Retinal pigment epithelial cell (primary cell): ENCODE measurements around the gene PRM3.
"Not testable (repeated sequence)": the region's sequence is repeated elsewhere in the genome, so short reads cannot be mapped to it uniquely, and the experiment has no call there.

Experiments used
- DNase-seq: peaks from one replicate; pipeline ENCODE4 v3.0.0-alpha.2; 2010; ENCODE audit warnings: low read depth
- H3K4me3 ChIP-seq: 2 replicates; pipeline ENCODE4 v1.5.1; 2011; ENCODE audit warnings: mild to moderate bottlenecking, low read length, control low read depth, moderate library complexity
- TF ChIP-seq, protein P1 (sequence below): conservative IDR thresholded peaks from 2 replicates; pipeline ENCODE4 v1.5.1; 2011; ENCODE audit warnings: low read depth, low read length, control low read depth, inconsistent platforms

PRM3 gene

DNA sequence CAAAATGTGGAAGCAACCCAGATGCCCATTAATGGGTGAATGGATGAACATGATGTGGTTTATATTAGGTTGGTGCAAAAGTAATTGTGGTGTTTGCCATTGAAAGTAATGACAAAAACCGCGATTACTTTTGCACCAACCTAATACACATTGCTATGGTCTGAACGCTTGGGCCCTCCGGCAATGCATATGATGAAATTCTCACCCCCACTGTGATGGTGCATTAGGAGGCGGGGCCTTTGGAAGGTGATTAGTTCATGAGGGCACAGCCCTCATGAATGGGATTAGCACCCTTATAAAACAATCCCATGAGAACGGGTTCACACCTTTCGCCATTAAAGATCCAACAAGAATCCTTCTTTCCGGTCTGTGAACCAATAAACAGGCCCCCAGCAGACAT lies 33.0 kb upstream of the PRM3 start:
- no peak overlapping the region for H3K4me3 ChIP-seq
- no peak for DNase-seq
- TF ChIP-seq, protein P1, sequence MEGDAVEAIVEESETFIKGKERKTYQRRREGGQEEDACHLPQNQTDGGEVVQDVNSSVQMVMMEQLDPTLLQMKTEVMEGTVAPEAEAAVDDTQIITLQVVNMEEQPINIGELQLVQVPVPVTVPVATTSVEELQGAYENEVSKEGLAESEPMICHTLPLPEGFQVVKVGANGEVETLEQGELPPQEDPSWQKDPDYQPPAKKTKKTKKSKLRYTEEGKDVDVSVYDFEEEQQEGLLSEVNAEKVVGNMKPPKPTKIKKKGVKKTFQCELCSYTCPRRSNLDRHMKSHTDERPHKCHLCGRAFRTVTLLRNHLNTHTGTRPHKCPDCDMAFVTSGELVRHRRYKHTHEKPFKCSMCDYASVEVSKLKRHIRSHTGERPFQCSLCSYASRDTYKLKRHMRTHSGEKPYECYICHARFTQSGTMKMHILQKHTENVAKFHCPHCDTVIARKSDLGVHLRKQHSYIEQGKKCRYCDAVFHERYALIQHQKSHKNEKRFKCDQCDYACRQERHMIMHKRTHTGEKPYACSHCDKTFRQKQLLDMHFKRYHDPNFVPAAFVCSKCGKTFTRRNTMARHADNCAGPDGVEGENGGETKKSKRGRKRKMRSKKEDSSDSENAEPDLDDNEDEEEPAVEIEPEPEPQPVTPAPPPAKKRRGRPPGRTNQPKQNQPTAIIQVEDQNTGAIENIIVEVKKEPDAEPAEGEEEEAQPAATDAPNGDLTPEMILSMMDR, result no peak

DNA sequence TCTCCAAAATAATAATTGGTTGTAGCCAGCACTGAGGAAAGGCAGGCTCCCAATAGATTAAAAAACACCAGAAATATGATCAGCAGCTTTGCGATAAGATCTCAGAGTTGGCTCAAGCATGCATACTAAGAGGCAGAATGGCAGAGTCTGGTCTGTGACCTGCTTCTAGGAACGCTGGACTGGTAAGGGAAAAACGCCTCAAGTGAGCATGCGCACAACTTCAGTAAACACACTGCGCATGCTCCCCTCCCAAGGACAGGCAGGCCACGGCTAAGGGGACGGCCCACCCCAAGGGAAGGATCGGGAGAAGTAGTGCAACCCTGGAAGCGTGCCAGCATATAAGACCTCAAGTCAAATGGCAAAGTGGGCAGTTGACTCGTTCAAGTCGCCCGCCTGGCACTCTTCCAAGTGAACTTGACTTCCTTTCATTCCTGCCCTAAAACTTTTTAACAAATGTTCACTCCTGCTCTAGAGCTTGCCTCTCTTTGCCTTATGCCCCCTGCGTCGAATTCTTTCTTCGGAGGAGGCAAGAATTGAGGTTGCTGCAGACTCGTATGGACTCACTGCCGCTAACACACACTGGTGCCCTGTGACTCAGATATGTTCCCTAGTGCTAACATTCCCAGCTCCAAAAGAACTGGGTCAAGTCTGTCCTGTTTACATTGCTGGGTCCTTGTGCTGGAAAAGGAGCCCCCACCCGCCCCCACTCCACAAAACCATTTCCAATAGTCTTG lies 30.1 kb upstream of the PRM3 start:
- H3K4me3 ChIP-seq, result no peak overlapping the region
- TF ChIP-seq, protein P1, result no peak
- peak; percentile 80 for DNase-seq

DNA sequence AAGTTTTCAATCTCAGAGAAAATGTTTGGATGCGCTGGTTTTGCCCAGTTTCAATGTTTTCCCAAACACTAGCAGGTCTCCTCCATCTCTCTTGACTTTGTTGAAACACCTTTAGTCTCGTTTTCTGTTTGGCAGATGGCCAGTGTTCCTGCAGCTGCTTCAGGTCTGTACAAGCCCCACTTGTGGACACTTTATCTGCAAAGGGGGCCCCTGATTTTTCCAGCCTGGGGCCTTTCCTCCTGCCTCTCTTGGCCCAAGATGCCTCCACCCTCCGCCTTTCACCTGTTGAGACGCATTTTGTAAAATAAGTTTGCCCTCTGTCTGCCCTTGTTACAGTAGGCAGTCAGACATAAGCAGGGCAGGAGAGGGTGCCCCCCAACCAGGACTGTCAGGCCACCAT lies 29.5 kb upstream of the PRM3 start:
- DNase-seq, result no peak
- H3K4me3 ChIP-seq, result no peak overlapping the region
- TF ChIP-seq, protein P1, result no peak

DNA sequence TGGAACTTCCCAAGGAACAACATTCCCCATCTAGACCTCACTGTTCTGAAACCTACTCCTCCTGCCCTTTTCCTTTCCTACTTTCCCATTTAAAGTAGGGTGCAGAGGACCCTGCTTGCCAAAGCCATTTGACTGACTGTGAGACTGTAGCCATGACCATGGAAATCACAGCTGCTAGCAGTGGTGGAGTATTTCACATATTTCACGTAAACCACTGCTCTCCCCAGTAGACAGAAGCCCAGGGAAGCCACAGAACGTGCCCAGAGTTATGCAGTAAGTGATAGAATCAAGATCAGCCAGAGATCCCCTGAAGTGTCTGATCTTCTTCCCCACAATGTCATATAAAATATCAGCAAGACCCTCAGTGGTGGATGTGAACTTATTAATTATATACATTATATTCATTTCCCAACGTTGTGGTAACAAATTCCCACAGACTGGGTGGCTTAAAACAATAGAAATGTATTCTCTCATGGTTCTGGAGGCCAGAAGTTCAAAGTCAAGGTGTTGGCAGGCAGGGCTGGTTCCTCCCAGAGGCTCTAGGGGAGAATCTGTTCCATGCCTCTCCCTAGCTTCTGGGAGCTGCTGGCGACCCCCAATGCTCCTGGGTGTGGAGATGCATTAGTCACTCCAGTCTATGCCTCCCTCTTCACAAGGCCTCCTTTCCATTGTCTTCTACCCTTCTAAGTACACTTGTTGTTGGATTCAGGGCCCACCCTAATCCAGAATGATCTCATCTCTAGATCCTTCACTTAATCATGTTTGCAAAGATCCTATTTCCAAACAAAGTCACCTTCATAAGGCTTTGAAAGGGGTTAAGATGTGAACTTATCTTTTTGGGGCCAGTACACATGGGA lies 28.4 kb upstream of the PRM3 start:
- DNase-seq, result no peak
- TF ChIP-seq, protein P1, result no peak
- H3K4me3 ChIP-seq, result no peak overlapping the region

DNA sequence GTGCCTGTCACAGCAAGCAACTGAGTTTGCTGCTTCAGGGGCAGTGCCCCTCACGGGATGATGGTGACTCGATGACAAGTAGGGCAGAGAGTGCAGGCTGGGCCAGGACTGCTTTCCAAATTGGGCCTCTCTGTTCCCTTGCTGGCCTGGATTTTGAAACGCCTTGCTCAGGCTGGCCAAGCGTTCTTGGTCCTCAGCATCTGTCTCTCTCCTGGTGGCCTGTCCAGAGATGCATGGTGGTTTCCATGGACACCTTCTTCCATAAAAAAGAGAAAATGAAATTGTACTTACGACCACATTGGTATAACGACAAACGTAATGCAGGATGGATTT lies 27.1 kb upstream of the PRM3 start:
- TF ChIP-seq, protein P1, result no peak

DNA sequence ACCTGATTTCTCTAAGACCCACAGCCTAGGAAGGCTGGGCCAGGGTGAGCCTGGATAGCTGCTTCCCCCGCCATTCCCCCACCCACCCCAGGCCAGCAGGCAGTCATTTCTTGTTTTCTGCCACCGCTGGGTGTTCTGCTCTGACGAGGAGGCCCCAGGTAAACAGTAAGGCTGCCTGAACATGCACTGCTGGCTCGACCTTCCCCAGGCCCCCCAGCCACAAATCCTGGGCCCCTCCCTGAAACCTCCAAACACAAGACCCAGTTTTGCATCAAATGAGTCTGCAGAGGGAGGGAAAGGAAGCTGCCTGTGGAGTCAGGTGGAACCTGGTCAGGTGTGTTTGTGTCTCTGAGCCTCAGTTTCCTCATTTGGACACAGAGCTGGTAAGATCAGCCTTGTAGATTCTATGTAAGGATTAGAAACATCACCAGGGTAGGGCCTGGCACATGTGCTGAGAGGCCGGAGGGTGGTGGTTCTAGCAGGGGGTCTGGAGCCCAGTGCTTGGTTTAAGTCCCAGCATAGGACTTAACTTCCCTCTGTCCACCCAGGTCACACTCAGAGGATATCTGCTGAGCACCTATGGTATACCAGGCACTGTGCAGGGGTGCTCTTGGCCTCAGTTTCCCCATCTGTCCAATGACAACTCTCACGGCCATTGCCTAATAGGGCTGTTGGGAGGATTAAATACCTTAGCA lies 26.6 kb upstream of the PRM3 start:
- no peak overlapping the region for H3K4me3 ChIP-seq
- DNase-seq, result no peak
- TF ChIP-seq, protein P1, result no peak

More for the DNA sequence above, 27.1 kb upstream of the PRM3 start:
- H3K4me3 ChIP-seq, result no peak overlapping the region
- no peak for DNase-seq

DNA sequence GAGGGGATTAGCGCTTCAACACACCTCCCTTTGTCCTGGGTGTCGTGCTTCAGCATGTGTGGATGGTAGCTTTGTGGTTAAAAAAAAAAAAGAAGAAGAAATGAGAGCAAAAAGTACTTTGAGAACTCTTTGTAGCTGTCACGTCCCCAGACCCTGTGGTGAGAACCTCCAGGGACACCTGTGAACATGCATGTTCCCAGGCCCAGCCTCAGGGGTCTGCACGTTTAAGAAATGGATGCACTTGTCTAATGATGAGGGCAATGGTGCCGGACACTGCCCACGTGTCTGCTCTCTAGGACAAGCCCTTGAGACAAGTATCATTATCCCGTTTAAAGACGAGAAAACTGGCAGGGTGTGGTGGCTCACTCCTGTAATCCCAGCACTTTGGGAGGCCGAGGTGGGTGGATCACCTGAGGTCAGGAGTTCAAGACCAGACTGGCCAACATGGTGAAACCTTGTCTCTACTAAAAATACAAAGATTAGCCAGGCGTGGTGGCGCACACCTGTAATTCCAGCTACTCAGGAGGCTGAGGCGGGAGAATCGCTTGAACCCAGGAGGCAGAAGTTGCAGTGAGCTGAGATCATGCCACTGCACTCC lies 25.6 kb upstream of the PRM3 start:
- not testable (repeated sequence) for H3K4me3 ChIP-seq, DNase-seq
